HCEC 1CT (cell line): ENCODE measurements around the gene PTPRD.
A peak's percentile ranks its signal among the peaks of the same experiment; 100 is the strongest.
"Not testable (repeated sequence)": the region's sequence is repeated elsewhere in the genome, so short reads cannot be mapped to it uniquely, and the experiment has no call there.

ENCODE experiments used
- DNase-seq: peaks from one replicate; pipeline ENCODE4 v3.0.0-alpha.2; 2017

PTPRD gene

DNA sequence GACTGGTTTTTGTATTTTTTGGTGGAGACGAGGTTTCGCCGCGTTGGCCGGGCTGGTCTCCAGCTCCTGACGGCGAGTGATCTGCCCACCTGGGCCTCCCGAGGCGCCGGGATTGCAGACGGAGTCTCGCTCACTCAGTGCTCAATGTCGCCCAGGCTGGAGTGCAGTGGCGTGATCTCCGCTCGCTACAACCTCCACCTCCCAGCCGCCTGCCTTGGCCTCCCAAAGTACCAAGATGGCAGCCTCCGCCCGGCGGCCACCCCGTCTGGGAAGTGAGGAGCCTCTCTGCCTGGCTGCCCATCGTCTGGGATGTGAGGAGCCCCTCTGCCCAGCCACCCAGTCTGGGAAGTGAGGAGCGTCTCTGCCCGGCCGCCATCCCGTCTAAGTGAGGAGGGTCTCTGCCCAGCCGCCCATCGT is 163.6 kb downstream of the PTPRD start:
- not testable (repeated sequence) for DNase-seq

DNA sequence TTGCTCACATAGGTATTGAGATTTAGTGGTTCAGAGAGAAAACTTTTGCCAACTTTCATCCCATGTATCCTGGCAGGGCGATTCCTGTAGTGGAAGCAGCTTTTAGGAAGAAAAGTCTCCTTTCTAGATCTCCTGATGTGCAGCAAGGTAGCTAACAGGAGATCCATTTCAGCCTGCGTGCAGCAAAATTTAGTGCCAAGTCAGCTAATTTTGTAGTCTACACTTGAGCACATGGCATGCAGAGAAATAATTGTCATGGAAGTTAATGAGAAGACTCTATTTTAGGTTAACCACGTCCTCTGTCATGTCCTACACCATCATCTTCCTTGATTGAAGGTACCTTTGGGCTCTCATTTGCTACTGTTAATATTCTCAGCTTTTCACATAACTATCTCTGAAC is 165.8 kb downstream of the PTPRD start:
- DNase-seq = no peak

DNA sequence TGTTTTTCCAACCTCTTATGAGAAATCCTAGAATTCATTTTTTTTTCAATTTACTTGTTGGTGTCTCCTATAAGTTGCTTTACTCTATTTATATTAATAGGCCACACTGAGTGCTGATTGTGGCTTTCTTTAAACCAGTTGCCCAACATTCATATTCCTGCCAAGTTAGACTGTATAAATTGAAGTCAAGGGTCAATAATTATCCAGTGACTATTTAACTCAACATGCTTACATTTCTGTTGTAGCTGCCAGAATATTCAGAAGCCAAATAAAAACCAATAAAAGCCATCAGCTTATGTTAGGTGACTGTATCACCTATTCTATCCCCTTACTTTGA is 169.0 kb downstream of the PTPRD start:
- no peak for DNase-seq

DNA sequence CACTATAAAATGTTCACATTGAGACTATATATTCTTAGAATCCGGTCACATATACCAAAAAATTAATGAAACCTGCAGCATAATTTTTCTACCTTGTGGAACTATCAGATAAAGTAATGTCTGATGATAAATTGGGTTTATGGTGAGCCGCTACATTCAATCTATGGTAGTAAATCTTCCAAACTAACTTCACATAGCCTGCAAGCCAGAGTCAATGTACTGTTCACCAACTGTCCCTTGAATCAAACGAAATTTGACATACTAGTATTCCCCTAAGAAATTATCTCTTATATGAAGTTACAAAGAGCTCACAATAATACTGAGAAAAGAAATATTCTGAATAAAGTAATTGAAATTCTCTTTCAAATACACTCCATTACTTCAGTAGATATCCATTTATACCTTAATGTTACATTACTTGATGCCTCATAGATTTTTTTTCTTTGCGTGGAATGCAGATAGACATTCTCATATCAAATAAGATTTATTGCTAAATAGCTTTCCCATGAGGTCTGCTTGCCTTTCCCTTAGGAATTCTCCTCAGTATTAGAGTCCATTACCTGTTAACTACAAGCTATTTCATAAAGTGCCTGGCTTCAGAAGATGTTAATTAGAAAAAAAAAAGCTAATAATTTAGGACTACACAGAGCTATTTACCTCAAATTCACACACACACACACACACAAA is 169.5 kb downstream of the PTPRD start:
- DNase-seq = no peak

DNA sequence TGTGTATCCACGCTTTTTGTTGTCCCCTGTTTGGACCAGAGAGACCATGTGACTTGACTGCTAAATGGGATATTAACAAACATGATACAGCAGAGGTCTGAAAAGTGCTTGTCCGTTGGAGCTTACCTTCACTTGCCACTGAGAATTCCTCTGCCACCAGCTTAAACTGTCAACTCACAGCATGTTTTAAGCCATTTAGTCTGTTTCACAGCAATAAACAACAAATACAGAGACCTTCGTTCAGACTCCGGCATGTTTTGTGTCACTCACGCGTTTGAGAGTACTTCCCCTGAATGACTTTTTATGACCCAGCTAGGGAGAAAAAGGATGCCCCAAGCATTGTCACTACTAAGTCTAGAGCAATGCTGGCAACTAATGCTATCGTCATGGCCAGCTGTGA is 173.8 kb downstream of the PTPRD start:
- DNase-seq = no peak

DNA sequence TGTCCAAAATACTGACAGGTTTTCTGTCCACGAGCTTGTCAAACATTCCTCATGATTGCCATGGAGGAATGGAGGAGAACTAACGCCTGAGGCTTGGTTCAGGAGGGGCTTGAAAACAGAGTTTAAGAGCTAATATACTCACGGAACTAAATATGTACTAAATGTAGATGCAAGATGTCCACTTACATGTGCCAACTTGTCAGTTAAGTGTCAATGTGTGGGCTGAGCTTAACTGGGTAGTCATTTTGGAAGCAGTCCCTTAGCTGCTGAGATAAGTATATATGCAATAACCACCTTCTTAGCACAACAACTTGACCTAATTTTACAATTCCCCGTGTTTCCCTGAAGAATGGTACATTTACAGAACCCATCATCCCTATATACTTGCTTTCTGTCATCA is 176.0 kb downstream of the PTPRD start:
- DNase-seq = no peak

DNA sequence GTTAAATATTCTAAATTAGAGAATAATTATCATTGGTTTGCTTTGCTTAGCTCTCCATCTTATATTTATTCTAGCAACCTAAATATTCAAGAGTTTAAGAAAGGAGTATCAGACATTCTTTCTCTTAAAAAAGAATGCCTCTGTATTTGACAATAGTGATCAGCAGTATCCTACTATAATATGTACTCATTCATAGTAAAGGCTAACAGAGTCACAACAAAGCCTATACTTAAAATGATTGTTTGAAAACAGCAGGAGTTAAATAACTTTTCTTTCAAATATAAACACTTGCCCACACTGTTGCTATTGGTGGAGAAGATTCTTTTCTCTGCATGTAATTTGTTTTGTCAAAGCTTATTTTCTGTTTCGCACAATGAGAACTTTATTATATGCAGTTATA is 178.4 kb downstream of the PTPRD start:
- DNase-seq = no peak

DNA sequence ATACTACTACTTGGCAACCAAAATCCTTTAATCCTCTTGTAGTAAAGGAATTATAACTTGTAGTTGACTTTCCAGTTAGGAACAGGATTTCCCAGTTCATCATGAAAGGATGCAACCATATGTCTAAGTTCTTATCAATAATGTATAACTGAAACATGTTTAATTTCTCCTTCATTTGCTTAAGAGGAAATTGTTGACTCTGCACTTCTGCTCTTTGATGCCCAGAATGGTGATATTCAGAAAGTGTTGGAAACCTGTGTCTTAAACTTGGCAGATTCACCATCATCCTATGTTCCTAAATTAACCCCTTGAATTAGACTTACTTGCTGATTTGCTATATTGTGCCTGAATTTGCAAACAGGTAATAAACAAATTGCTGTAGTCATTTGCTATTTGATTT is 201.5 kb downstream of the PTPRD start:
- no peak for DNase-seq

DNA sequence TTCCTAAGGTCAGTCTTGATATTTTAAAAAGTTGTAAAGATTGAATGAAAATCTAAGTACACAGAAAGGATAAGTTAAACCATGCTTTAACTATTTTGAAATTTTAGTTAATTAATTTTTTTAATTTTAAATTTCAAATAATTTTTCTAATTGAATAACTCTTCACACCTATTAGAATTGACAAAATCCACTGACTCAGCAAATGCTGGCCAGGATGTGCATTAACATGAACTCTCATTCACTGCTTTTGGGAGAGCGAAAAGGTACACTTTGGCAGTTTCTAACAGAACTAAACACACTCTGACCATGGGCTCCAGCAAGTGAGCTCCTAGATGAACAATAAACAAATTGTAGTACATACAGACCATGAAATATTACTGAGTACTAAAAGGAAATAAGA is 209.5 kb downstream of the PTPRD start:
- DNase-seq = no peak

DNA sequence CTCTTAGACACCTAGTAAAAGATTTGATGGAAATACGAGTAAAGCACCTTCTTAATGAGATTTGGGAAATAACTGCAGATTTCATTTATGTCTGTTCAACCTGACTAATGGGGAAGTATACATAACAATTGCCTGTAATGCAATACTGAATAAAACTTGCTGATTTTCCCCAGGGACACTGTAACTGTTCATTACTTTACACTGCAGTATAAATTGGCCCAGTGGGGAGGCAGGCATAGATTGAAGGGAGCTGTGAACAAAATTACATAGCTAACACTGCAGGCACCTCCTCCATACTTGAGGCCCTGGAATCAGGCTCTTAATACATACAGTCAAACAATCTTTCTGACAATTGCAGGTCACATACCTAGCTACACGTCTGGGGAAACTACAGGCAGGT is 216.2 kb downstream of the PTPRD start:
- DNase-seq = no peak

DNA sequence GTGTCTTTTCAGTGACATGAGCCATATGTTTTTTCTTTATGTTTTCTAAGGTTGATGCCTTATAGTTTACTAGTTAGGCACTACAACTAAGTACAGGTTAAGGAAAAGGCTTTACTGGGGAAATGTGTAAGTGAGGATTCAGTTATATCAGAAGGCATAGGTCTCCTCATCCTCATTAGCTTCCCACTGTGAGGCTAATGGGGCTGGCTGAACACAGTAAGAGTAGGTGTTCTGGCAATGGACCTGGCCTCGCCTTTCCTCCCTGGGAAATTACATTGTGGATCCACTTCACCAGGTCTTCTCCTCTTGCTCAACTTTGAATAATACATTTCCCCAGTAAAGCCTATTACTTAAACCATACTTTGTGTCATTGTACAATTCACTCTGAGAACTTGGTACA is 225.5 kb downstream of the PTPRD start:
- no peak for DNase-seq

DNA sequence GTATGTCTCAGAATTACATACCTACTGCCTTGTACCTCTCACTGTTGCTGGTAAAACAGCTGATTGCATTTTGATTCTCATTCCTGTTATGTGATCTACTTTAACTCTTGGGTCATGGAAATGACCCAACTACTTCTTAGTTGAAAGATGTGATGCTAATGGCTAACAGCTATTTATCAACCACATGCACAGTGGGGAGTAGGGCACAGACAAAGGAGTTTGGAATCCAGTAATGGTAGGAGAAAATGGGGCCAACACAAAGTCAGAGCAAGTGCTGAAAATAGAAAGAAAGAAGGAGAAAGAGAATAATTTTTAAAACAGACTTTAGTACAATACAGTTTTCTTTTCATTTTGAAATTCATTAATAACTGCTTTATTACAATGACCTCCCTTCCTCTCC is 241.0 kb downstream of the PTPRD start:
- DNase-seq = no peak

DNA sequence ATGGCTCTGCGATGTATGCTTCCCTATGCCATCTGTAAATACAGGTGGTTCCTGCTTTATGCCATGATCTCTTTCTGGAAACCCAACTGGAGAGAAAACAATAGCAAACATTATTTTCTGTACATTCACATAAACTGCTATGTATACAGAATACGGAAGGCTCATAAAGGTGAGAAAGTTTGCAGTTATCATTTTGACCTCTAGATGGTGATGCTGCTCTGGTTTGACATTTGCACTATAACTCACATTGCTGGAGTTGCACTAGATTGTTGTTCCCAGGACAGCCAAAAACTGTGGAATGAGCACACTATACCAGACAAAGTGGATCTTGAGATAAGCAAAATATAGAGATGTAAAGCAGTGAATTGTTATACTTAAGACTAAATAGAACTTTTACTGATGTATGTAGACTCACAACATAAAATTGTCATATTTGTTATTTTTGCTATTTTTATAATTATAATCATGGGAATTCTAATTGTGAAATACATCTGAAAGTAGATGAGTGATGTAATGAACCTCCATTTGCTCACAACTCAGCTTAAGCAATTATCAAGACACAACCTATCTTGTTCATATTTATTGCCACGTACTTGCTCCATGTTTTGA is 246.5 kb downstream of the PTPRD start:
- DNase-seq = peak; percentile 2

DNA sequence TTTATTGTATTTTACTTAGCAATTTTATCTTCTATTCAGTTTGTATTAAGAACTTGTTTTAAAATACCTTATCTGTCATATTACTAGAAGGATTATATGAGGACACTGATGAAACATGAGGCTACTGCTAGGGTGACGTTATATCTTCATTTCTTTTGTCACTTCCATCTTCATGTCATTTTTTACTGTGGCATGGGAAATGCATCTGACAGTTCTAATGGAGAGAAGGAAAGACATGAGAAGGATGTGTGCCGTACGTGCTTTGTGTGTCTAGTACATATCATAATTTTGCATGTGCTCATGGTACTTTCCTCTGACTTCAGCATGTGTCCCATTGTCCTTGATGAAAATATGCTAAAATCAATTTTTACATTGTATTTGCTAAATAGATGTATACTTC is 258.2 kb downstream of the PTPRD start:
- no peak for DNase-seq

DNA sequence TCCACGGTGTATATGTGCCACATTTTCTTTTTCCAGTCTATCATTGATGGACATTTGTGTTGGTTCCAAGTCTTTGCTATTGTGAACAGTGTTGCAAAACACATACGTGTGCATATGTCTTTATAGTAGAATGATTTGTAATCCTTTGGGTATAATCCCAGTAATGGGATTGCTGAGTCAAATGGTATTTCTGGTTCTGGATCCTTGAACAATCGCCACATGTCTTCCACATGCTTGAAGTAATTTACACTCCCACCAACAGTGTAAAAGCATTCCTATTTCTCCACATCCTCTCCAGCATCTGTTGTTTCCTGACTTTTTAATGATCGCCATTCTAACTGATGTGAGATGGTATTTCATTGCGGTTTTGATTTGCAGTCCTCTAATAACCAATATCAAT is 267.2 kb downstream of the PTPRD start:
- DNase-seq = not testable (repeated sequence)

DNA sequence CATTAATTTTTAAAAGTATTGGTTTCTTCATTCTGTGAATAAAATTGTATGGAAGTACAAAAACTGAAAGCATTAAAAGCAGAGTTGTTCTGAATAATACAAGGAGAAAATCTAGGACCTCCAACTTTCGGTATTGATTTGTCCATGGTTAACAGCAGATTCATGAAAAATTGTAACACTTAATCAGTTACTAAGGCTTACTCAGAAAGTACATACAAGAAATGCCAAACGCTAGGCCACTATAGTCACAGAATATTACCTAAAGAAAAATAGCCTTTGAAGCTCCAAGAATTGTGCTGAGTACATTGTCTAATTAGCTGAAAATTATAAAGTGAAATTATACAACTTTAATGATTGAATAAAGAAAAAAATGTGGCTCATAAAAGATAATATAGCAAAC is 271.7 kb downstream of the PTPRD start:
- DNase-seq = no peak

DNA sequence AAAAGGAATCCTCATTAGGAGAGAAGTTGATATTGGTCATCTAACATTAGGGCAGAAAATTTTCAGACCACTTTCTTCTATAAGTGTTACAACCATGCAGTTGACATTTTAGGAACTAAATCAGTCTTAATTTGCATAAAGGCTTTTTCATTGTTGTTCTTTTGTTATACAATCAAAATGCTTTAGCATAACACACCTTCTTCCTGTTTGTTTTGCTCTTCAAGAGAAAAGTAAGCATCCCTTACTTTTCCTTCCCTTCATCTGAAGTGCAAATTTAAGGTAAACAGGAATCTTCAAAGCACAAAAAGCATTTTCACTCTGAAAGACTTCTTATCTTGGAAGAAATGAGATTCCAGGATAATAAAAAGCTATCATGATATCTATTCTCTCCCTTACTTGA is 273.6 kb downstream of the PTPRD start:
- DNase-seq = no peak

DNA sequence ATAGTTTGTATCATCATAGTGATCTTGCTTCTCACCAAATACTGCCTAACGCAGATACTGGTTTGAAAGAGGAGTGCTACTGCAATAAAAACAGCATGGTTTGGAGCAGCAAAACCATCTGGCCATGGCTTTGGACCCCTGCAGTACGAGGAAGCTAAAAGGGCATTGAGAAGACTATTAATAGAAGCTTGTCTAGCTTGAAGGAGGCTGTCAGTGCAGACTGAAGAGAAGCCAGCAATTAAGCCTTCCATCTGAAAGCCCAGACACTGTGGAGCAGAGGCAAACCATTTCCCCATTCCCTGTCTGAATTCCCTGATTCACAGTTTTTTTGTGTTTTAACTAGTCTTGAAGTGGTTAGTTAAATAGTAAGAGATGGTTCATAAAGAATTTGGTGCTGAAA is 281.6 kb downstream of the PTPRD start:
- no peak for DNase-seq

DNA sequence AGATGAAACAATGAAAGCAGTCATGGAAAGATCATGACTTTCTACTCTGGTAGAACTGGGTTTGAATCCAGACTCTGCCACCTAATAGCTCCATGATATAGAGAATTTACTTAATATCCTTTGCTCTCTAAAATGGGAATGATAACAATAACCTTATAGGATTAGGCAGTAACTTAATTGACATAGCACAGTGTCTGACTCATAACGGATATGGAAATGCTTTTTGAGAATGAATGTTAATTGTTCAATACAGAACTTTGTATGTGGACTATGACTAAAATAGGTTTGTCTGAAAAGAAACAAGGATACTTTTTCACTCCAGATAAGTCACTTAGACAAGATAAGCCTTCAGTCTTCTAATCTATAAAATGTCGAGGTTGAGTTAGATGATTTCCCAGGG is 330.7 kb downstream of the PTPRD start:
- no peak for DNase-seq

DNA sequence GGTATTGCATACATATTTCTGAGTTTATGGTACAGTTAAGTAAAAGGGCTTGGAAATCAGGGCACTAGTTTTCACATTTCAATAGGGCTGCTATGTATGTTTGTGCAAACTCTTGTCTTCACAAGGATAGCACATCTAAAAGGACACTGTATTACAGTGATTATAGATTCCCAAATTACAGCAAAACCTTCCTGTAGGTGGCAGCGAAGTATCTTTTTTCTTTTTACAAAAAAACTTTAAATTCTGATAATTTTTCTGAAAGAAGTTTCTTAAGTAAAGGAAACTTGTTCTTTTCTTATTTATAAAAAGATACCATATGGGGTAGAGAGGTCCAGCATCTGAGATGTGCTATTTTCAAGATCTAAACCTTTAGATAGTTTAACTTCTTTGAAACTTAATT is 337.8 kb downstream of the PTPRD start:
- no peak for DNase-seq

DNA sequence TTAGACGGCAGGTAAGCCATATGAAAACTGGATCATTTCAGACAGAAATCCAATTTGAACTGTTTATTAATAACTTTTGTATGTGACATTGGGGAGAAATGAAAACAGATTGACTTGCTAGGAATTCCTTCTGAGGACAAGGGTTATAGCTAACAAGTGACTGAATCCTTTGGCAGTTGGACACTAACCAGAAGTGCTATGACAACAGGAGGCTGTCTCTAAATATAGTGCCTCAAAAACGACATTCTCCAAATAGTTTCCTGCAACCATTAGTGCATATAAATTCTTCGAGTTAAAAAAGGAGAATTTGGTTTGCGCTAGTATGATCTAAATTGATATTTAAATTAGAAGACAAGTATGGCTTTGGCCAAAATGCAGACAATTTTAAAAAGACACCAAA is 338.6 kb downstream of the PTPRD start:
- no peak for DNase-seq

DNA sequence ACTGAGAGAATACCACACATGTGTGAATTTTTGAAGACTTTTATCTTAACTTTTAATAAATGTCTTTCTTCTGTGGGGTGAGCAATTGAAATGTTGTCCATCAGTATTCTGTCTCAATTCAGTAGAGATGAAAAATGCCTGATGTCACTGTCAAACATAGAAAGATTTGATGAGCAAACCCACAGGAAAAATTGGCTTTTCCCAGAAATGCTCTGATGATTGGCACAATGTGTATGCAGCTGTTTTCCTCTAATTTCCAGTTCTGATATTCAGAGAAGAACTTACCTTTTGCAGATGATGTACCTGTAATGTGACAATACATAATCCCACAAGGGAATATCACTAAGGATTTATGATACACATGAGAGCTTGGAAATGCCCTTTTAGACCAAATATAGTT is 340.0 kb downstream of the PTPRD start:
- no peak for DNase-seq

DNA sequence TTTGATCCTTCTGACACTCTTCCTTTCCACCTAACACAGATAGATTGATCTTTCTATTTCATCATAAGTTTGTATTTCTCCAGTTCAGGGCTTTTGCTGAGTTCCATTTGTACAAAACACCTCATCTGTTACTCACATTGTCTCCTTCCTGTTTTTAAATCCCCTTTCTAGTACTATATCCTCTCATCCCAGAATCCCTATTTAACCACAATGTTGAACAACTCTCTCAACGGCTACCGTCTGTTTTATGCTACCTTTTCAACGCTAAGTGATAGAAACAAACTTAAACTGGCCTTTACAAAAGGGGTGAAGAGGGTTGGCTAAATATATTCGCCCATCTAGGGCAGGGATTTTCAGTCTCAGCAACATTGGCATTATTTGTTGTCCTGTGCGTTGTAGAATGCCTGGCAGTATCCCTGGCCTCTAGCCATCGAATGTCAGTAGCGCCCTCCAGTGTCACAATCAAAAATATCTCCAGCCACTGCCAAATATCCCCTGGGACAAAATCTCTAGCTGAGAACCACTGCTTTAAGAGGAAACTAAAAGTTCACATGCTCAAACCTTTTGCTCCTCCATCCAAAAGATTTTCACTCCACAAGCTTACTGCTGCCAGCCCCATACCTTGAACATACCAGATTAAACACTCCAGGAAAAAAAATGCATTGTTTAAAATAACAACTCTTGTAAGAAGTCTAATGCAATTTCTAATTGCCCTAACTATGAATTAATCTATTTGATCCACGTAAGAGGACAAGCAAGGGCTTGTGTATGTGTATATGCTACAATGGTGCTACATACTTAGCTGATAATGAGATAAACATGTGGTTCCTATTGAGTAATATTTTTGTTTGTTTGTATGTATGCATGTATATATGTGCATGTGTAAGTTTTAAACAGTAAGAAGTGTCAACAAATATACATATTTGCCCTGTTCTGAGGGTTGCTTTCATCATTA is 344.0 kb downstream of the PTPRD start:
- peak; percentile 46 for DNase-seq

DNA sequence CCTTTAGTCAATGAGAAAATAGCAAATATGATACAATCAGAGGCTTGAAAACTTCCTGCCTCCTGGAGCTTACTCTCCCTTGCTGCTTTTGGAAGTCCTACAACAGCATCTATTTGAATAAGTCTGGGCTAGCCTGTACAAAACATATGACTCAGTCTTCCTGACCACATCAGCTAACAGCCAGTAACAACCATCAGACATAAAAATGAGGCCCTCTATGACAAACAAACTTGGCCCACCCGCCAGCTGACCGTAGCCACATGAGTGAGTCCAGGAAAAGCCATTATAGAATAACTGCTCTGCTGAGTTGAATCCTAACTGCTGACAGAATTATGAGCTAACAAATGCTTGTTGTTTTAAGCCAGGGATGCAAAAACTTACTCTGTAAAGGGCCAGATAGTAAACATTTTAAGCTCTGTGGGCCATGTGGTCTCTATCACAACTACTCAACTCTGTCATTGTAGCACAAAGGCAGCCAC is 347.6 kb downstream of the PTPRD start:
- DNase-seq = peak; percentile 55
